ENCODE data around the gene MBNL1.

DNA sequence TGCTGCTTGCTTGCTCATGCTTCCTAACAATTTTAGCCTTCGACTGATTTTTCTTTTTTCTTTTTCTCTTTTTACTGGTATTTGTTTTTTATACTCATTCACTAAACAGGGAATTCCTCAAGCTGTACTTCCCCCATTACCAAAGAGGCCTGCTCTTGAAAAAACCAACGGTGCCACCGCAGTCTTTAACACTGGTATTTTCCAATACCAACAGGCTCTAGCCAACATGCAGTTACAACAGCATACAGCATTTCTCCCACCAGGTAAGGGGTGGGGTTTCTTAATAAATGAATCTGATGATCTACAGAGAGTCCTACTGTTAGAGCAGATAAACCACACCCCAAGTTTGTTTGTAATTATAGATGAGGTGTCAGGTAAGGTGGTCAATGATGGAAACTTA is 178.8 kb downstream of the MBNL1 start:
- TF ChIP-seq, protein P1, sequence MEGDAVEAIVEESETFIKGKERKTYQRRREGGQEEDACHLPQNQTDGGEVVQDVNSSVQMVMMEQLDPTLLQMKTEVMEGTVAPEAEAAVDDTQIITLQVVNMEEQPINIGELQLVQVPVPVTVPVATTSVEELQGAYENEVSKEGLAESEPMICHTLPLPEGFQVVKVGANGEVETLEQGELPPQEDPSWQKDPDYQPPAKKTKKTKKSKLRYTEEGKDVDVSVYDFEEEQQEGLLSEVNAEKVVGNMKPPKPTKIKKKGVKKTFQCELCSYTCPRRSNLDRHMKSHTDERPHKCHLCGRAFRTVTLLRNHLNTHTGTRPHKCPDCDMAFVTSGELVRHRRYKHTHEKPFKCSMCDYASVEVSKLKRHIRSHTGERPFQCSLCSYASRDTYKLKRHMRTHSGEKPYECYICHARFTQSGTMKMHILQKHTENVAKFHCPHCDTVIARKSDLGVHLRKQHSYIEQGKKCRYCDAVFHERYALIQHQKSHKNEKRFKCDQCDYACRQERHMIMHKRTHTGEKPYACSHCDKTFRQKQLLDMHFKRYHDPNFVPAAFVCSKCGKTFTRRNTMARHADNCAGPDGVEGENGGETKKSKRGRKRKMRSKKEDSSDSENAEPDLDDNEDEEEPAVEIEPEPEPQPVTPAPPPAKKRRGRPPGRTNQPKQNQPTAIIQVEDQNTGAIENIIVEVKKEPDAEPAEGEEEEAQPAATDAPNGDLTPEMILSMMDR (IDR thresholded peaks at IDR 0.05) = no peak
- TF ChIP-seq POLR2AphosphoS5 (IDR thresholded peaks at IDR 0.05; ENCODE audit: insufficient read depth in 1 of 2, low read depth in 1 of 2) = no peak
- TF ChIP-seq POLR2A (IDR thresholded peaks at IDR 0.05) = no peak

Measured in vagina (tissue), 2 donors.